OCI-LY3 (cell line): ENCODE data around the gene AGAP1.

Experiments
- H2AFZ ChIP-seq: fragments of 200-600, 300-600 bp; shearing (Covaris generic); 2 replicates; pipeline ENCODE4 v1.6.0; 2014; ENCODE audit warnings: antibody characterized with exemption, low read depth, low read length
- H3K27ac ChIP-seq: fragments of 200-600, 300-600 bp; sonication (generic); 2 replicates; pipeline ENCODE4 v1.5.1; 2014; ENCODE audit warnings: mild to moderate bottlenecking, low read length, moderate library complexity, mixed read lengths
- H3K27me3 ChIP-seq: fragments of 200-600, 300-600 bp; sonication (generic); 2 replicates; pipeline ENCODE4 v1.6.1; 2014; ENCODE audit warnings: low read depth, low read length, mixed read lengths
- H3K36me3 ChIP-seq: fragments of 200-600, 300-600 bp; sonication (generic); replicated peaks from 2 replicates; pipeline ENCODE3; 2014; ENCODE audit warnings: low read depth, low read length, mixed read lengths
- H3K4me1 ChIP-seq: fragments of 300-600, 200-600 bp; sonication (generic); 2 replicates; pipeline ENCODE4 v1.6.1; 2014; ENCODE audit warnings: low read length, mixed read lengths
- H3K4me2 ChIP-seq: fragments of 200-600, 300-600 bp; sonication (generic); 2 replicates; pipeline ENCODE4 v1.6.1; 2014; ENCODE audit warnings: low read length, mixed read lengths
- H3K4me3 ChIP-seq: fragments of 300-600, 200-600 bp; sonication (generic); 2 replicates; pipeline ENCODE4 v1.5.1; 2014; ENCODE audit warnings: antibody characterized with exemption, mild to moderate bottlenecking, low read length, moderate library complexity
- H3K79me2 ChIP-seq: fragments of 300-600, 200-600 bp; shearing (Covaris generic); 2 replicates; pipeline ENCODE4 v1.6.1; 2014; ENCODE audit warnings: mild to moderate bottlenecking, low read length, mixed read lengths
- H3K9ac ChIP-seq: fragments of 300-600, 200-600 bp; shearing (Covaris generic); 2 replicates; pipeline ENCODE4 v1.6.0; 2014; ENCODE audit warnings: mild to moderate bottlenecking, low read length, moderate library complexity
- H3K9me3 ChIP-seq: fragments of 200-600, 300-600 bp; shearing (Covaris generic); 2 replicates; pipeline ENCODE4 v1.6.1; 2014; ENCODE audit warnings: low read length, mixed read lengths; ENCODE audit not compliant: insufficient read depth
- H4K20me1 ChIP-seq: fragments of 200-600, 300-600 bp; sonication (generic); 2 replicates; pipeline ENCODE4 v1.6.1; 2016; ENCODE audit warnings: low read length, mixed read lengths; ENCODE audit not compliant: insufficient read depth
- EZH2phosphoT487 ChIP-seq: fragments of 200-600 bp; shearing (Covaris generic); IDR thresholded peaks from 2 replicates; pipeline ENCODE4 v1.6.1; 2018; ENCODE audit warnings: antibody characterized with exemption, mixed run types, low read depth
- TF ChIP-seq, protein P1 (sequence below): fragments of 200-600, 300-600 bp; sonication (generic); IDR thresholded peaks from 2 replicates; pipeline ENCODE4 v1.5.1; 2014; ENCODE audit warnings: antibody characterized with exemption, low read length, low read depth

The AGAP1 gene

GRCh38 chr2:235660484-235661082 lies 166.7 kb downstream of the AGAP1 start:
- no peaks in the 10 kb centered on the region for H3K79me2 ChIP-seq
- no peaks in the 10 kb centered on the region for H3K27me3 ChIP-seq
- H3K36me3 ChIP-seq: no peaks in the 10 kb centered on the region
- no peaks in the 10 kb centered on the region for H4K20me1 ChIP-seq
- no peak overlapping the region for H3K4me3 ChIP-seq
- no peak overlapping the region for H2AFZ ChIP-seq
- H3K4me2 ChIP-seq: no peak overlapping the region
- H3K9me3 ChIP-seq: no peaks in the 10 kb centered on the region
- no peak overlapping the region for H3K27ac ChIP-seq
- no peak overlapping the region for H3K9ac ChIP-seq
- no peak for TF ChIP-seq EZH2phosphoT487
- TF ChIP-seq, protein P1, sequence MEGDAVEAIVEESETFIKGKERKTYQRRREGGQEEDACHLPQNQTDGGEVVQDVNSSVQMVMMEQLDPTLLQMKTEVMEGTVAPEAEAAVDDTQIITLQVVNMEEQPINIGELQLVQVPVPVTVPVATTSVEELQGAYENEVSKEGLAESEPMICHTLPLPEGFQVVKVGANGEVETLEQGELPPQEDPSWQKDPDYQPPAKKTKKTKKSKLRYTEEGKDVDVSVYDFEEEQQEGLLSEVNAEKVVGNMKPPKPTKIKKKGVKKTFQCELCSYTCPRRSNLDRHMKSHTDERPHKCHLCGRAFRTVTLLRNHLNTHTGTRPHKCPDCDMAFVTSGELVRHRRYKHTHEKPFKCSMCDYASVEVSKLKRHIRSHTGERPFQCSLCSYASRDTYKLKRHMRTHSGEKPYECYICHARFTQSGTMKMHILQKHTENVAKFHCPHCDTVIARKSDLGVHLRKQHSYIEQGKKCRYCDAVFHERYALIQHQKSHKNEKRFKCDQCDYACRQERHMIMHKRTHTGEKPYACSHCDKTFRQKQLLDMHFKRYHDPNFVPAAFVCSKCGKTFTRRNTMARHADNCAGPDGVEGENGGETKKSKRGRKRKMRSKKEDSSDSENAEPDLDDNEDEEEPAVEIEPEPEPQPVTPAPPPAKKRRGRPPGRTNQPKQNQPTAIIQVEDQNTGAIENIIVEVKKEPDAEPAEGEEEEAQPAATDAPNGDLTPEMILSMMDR: no peak
- H3K4me1 ChIP-seq: no peaks in the 10 kb centered on the region

GRCh38 chr2:235661167-235661937 lies 167.5 kb downstream of the AGAP1 start:
- Histone ChIP-seq H3K9ac (no peak overlapping the region), H4K20me1 (no peaks in the 10 kb centered on the region), H3K27ac (no peak overlapping the region), H2AFZ (no peak overlapping the region), H3K4me1 (no peaks in the 10 kb centered on the region), H3K36me3 (no peaks in the 10 kb centered on the region), H3K79me2 (no peaks in the 10 kb centered on the region), H3K4me3 (no peak overlapping the region), H3K4me2 (no peak overlapping the region), H3K27me3 (no peaks in the 10 kb centered on the region), H3K9me3 (no peaks in the 10 kb centered on the region)
- no peak for TF ChIP-seq EZH2phosphoT487

DNA sequence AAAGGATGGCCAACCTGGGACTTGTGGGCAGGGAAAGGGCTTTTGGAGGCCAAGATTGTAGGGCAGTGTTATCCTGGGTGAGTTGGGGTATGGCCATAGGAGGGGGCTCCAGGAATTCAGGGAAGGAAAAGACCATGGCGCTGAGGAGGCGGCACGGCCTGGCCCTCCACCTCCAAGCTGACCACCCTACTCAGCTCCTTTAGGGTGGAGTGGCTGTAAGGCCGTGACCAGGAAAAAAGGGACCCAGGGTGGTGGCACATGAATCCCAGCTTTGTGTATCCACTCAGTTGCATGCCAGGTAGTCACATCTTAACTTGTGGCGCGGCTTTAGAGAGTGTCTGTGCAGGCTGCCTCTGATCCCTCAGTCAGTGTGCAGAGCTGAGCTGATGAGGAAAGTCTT lies 168.1 kb downstream of the AGAP1 start:
- no peaks in the 10 kb centered on the region for H4K20me1 ChIP-seq
- no peaks in the 10 kb centered on the region for H3K27me3 ChIP-seq
- H3K27ac ChIP-seq: no peak overlapping the region
- H3K79me2 ChIP-seq: no peaks in the 10 kb centered on the region
- H3K4me1 ChIP-seq: no peaks in the 10 kb centered on the region
- H3K9me3 ChIP-seq: no peaks in the 10 kb centered on the region
- no peak overlapping the region for H2AFZ ChIP-seq
- H3K9ac ChIP-seq: no peak overlapping the region
- no peaks in the 10 kb centered on the region for H3K36me3 ChIP-seq
- H3K4me3 ChIP-seq: no peak overlapping the region
- no peak overlapping the region for H3K4me2 ChIP-seq
- TF ChIP-seq, protein P1: no peak
- TF ChIP-seq EZH2phosphoT487: no peak

GRCh38 chr2:235663875-235664274 lies 170.0 kb downstream of the AGAP1 start:
- Histone ChIP-seq H3K4me1 (no peaks in the 10 kb centered on the region), H3K4me3 (no peak overlapping the region), H3K79me2 (no peaks in the 10 kb centered on the region), H3K27me3 (no peaks in the 10 kb centered on the region), H3K9me3 (no peaks in the 10 kb centered on the region), H4K20me1 (no peaks in the 10 kb centered on the region), H2AFZ (no peak overlapping the region), H3K9ac (no peak overlapping the region), H3K36me3 (no peaks in the 10 kb centered on the region), H3K27ac (no peak overlapping the region), H3K4me2 (no peak overlapping the region)
- no peak for TF ChIP-seq EZH2phosphoT487
- TF ChIP-seq, protein P1: no peak
